Activated T-cell treated with anti-CD3 and anti-CD28 coated beads, Interleukin-2, amount 50 U/mL, for 72 hours (primary cell): ENCODE data around the gene MARK3. TPM values are rescaled to one million over a fixed set of nuclear protein-coding genes. Genes with fewer than 3 reads are reported as not detected.
A peak's percentile ranks its signal among the peaks of the same experiment; 100 is the strongest.

Experiments
- ATAC-seq, 2 donors: fragments of 150-1000 bp; cut with Tn5 transposase; replicated peaks in 1 of 2; 2 replicates each; pipeline ENCODE4 v1.10.0; 2021; ENCODE audit warnings: moderate library complexity in 2 of 2, mild to moderate bottlenecking in 1 of 2
- DNase-seq, 2 donors: peaks; one replicate each; pipeline ENCODE4 v3.0.0; 2021 to 2022; ENCODE audit warnings: mixed read lengths in 1 of 2
- H3K27ac Mint-ChIP-seq: one replicate; pipeline ENCODE4 v1.8.0; 2022; ENCODE audit warnings: mild to moderate bottlenecking, moderate library complexity, mixed read lengths
- H3K27me3 Mint-ChIP-seq: one replicate; pipeline ENCODE4 v1.8.0; 2022; ENCODE audit warnings: low read depth, mixed read lengths
- H3K36me3 Mint-ChIP-seq, 2 donors: one replicate each; pipeline ENCODE4 v1.8.0; 2022; ENCODE audit warnings: mixed read lengths in 2 of 2, mild to moderate bottlenecking in 1 of 2; ENCODE audit not compliant: insufficient read depth in 2 of 2
- H3K4me1 Mint-ChIP-seq: one replicate; pipeline ENCODE4 v1.8.0; 2022; ENCODE audit warnings: low read depth, mixed read lengths
- H3K4me3 Mint-ChIP-seq, 2 donors: one replicate each; pipeline ENCODE4 v1.8.0; 2022; ENCODE audit warnings: mild to moderate bottlenecking in 2 of 2, mixed read lengths in 2 of 2, moderate library complexity in 2 of 2
- H3K9me3 Mint-ChIP-seq, 2 donors: one replicate each; pipeline ENCODE4 v1.8.0; 2022; ENCODE audit warnings: mixed read lengths in 2 of 2
- total RNA-seq, 2 donors: library from RNA; stranded (reverse); gene quantifications; one replicate each; pipeline ENCODE4 v1.2.3, GENCODE V29; 2022

Gene MARK3
- total RNA-seq, 2 donors from 2014 or later: 80.6 to 95.5 TPM

GRCh38 chr14:103374121-103374520, 11.1 kb upstream of the MARK3 start:
- ATAC-seq (no peak), DNase-seq (no peak)
- Mint-ChIP-seq H3K4me1 (peaks cover 8% of the 10 kb centered on the region), H3K27ac (no peak overlapping the region), H3K36me3 (no peaks in the 10 kb centered on the region), H3K27me3 (peaks cover 10% of the 10 kb centered on the region), H3K9me3 (no peaks in the 10 kb centered on the region), H3K4me3 (no peak overlapping the region)

- Mint-ChIP-seq H3K36me3 (peaks cover 0 to 1% of the 10 kb centered on the region in 2 donors), H3K27me3 (peaks cover 20% of the 10 kb centered on the region), H3K9me3 (no peaks in the 10 kb centered on the region), H3K4me3 (no peak overlapping the region), H3K4me1 (peaks cover 15% of the 10 kb centered on the region), H3K27ac (no peak overlapping the region)
- ATAC-seq: no peak
- no peak for DNase-seq
These were observed 7.6 kb upstream of the MARK3 start for GRCh38 chr14:103377522-103378037.

DNA sequence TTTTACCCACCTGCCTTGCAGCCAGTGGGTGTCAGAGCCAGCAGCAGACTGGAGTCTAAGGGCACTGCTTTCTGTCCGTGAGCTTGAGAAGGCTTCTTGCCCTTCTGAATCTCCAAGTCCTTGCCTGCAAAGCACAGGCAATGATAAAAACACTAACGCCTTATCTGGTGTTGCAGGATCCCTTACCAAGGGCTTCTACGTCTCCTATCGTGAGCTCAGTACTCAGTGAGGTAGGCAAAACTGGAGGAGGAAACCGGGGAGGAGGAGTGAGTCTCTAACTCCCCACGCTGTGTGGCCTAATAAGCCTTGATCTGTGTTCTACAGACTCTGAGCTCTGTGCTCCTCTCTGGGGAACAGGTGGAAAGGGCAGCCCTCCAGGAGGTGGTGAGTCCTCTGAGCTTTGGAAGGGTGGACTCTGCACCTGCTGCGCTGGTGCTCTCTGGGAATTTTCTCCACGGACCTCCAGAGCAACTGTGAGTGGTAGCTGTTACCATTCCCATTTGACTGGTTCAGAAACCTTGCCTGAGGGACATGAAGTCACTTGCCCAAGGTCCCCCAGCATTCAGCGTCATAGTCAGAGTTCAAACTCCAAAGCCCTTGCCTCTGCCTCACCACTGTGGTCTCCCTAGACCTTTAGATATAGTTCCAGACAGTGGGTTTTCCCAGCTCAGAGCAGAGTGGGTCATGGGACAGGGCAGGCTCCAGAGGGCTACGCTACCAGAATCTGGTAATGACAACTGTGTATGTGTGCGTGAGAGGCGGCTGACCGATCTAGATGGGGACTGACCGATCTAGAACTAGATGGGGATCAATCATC, 7.0 kb upstream of the MARK3 start:
- Mint-ChIP-seq H3K9me3 (no peaks in the 10 kb centered on the region), H3K4me1 (peaks cover 16% of the 10 kb centered on the region), H3K27ac (no peak overlapping the region), H3K4me3 (no peak overlapping the region), H3K36me3 (peaks cover 0 to 1% of the 10 kb centered on the region in 2 donors), H3K27me3 (peaks cover 24% of the 10 kb centered on the region)
- no peak for DNase-seq
- no peak for ATAC-seq

- no peak for DNase-seq
- peaks cover 1% of the 10 kb centered on the region in 2 donors for H3K36me3 Mint-ChIP-seq
- H3K27ac Mint-ChIP-seq: no peak overlapping the region
- peaks cover 28% of the 10 kb centered on the region for H3K4me1 Mint-ChIP-seq
- ATAC-seq: no peak
- H3K9me3 Mint-ChIP-seq: no peaks in the 10 kb centered on the region
- H3K4me3 Mint-ChIP-seq: no peak overlapping the region
- peaks cover 14% of the 10 kb centered on the region for H3K27me3 Mint-ChIP-seq
These were observed 4.4 kb upstream of the MARK3 start for GRCh38 chr14:103380719-103381377.

- DNase-seq: no peak
- Mint-ChIP-seq H3K4me3 (no peak overlapping the region), H3K36me3 (peaks cover 1% of the 10 kb centered on the region in 2 donors), H3K27ac (no peak overlapping the region), H3K27me3 (peaks cover 14% of the 10 kb centered on the region), H3K9me3 (no peaks in the 10 kb centered on the region), H3K4me1 (peaks cover 28% of the 10 kb centered on the region)
- ATAC-seq: no peak
These were observed 2.8 kb upstream of the MARK3 start for GRCh38 chr14:103382376-103382775.

GRCh38 chr14:103384450-103385151, 614 bp upstream of the MARK3 start:
- Mint-ChIP-seq H3K4me3 (peak overlapping the region; percentile 97 to 99), H3K27ac (no peak overlapping the region), H3K9me3 (no peaks in the 10 kb centered on the region), H3K27me3 (peaks cover 14% of the 10 kb centered on the region), H3K4me1 (peaks cover 45% of the 10 kb centered on the region), H3K36me3 (peaks cover 1% of the 10 kb centered on the region in 2 donors)
- ATAC-seq (no peak), DNase-seq (no peak)

DNA sequence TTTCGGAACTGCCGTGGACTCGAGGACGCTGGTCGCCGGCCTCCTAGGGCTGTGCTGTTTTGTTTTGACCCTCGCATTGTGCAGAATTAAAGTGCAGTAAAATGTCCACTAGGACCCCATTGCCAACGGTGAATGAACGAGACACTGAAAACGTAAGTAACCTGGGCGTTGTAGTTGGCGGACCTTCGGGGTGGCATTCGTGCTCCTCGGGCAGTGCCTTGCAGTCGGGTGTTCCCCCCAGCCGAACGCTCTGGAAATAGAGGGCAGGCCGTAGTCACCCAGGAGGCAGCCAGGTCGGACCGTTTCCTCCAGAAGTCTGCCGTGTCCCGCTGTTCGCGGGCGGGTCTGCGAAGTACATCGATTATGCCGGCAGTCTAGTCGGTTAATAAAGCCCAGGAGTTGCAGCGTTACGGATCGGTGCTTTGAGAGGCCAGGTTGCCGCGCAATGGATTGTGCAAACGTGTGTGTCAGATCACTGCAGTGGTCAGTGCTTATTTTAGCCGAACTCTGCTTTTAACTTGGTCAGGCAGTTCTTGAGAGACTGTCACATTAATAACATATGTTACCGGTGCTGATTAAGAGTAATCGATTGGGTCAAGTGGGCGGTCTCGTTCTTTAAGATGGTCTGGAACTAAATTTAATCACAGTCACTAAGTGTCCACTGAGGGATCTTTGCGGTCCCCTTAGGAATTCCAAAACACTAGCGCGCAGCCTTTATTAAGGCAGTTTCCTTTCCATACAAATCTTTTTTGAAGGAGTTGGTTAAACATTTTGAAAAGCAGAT, 906 bp downstream of the MARK3 start:
- ATAC-seq (peak in 1 of 2 donors; percentile 12), DNase-seq (peak; percentile 48 to 49)
- Mint-ChIP-seq H3K4me1 (peaks cover 55% of the 10 kb centered on the region), H3K27me3 (peaks cover 12% of the 10 kb centered on the region), H3K36me3 (peaks cover 1% of the 10 kb centered on the region in 2 donors), H3K27ac (peak overlapping the region; percentile 84), H3K9me3 (no peaks in the 10 kb centered on the region), H3K4me3 (peak overlapping the region; percentile 97 to 99)

- H3K27me3 Mint-ChIP-seq: peaks cover 5% of the 10 kb centered on the region
- H3K4me1 Mint-ChIP-seq: peaks cover 51% of the 10 kb centered on the region
- ATAC-seq (no peak), DNase-seq (no peak)
- H3K27ac Mint-ChIP-seq: peak overlapping the region; percentile 84
- H3K9me3 Mint-ChIP-seq: no peaks in the 10 kb centered on the region
- peaks cover 0 to 1% of the 10 kb centered on the region in 2 donors for H3K36me3 Mint-ChIP-seq
- peak overlapping the region; percentile 97 to 99 for H3K4me3 Mint-ChIP-seq
These were observed 1.6 kb downstream of the MARK3 start for GRCh38 chr14:103386713-103387329.

DNA sequence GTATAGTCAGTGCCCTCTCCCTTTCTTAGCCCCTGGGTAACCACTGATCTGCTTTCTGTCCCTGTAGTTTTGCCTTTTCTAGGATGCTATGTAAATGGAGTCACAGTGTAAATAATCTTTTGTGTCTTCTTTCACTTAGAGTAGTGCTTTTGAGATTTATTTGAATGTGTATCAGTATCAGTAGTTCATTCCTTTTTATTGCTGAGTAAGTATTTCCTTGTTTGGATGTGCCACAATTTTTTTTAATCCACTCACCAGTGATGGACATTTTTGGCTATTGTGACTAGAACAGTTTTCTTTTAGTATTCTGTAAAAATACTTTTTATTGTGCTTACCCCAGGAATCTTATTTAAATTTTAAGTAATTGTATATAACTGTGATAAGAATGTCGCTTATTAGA, 3.4 kb downstream of the MARK3 start:
- Mint-ChIP-seq H3K27ac (peak overlapping the region; percentile 64), H3K4me1 (peaks cover 39% of the 10 kb centered on the region), H3K9me3 (no peaks in the 10 kb centered on the region), H3K36me3 (peaks cover 0 to 1% of the 10 kb centered on the region in 2 donors), H3K4me3 (peak overlapping the region; percentile 73 to 97), H3K27me3 (no peaks in the 10 kb centered on the region)
- ATAC-seq (no peak), DNase-seq (no peak)

DNA sequence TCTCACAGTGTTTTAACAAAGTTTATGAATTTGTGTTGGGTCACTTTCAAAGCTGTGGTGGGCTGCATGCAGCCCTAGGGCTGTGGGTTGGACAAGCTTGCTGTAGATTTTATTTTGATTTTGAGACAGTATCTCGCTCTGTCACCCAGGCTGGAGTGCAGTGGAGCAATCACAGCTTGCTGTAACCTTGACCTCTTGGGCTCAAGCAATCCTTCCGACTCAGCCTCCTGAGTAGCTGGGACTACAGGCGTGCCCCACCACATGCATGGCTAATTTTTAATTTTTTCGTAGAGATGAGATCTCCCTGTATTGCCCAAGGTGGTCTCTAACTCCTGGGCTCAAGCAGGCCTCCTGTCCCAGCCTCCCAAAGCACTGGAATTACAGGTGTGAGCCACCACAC, 5.4 kb downstream of the MARK3 start:
- Mint-ChIP-seq H3K36me3 (no peaks in the 10 kb centered on the region), H3K4me3 (no peak overlapping the region), H3K27me3 (no peaks in the 10 kb centered on the region), H3K27ac (no peak overlapping the region), H3K4me1 (peaks cover 47% of the 10 kb centered on the region), H3K9me3 (no peaks in the 10 kb centered on the region)
- ATAC-seq: no peak
- DNase-seq: no peak

DNA sequence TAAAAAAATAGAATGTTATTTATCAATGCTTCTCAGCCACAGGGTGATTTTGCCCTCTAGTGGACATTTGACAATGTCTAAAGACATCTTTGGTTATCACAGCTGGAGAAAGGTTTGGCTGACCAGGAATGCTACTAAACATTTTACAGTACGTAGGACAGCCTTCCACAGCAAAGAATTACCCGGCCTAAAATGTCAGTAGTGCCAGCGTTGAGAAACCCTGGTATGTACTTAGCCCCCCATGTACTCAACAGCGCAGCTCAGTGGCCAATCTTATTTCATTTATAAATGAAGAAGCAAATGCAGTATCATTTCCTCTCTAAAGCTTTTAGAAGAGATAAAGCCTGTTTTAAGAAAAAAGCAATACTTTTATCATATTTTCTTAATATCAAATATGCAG, 5.8 kb downstream of the MARK3 start:
- no peaks in the 10 kb centered on the region for H3K36me3 Mint-ChIP-seq
- no peaks in the 10 kb centered on the region for H3K27me3 Mint-ChIP-seq
- ATAC-seq: peak; percentile 53 to 60
- H3K9me3 Mint-ChIP-seq: no peaks in the 10 kb centered on the region
- H3K4me3 Mint-ChIP-seq: no peak overlapping the region
- peak; percentile 36 to 59 for DNase-seq
- H3K27ac Mint-ChIP-seq: no peak overlapping the region
- peaks cover 51% of the 10 kb centered on the region for H3K4me1 Mint-ChIP-seq

- DNase-seq (no peak), ATAC-seq (no peak)
- Mint-ChIP-seq H3K4me3 (no peak overlapping the region), H3K4me1 (peaks cover 56% of the 10 kb centered on the region), H3K27ac (no peak overlapping the region), H3K27me3 (no peaks in the 10 kb centered on the region), H3K9me3 (no peaks in the 10 kb centered on the region), H3K36me3 (no peaks in the 10 kb centered on the region)
These were observed 6.9 kb downstream of the MARK3 start for GRCh38 chr14:103392106-103392505.
